ENCODE data around the gene INVS.

DNA sequence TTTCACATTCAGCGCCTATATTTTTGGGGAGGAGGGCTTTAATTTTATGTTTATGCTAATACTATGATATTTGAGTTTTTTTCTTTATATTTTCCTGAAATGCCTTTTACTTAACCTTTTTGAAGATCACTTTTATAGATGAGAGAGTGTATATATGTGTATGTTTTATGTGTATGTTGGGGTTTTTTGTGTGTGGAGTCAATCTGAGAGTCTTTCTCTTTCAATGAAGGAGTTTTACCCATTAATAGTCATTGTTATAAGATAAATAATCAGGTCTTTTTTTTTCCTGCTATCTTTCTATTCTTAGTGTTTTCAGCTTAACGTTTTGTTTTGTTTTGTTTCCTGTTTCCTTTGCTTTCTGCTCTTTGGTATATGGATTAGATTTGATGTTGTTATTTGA, 141.5 kb downstream of the INVS start:
- TF ChIP-seq, protein P1, sequence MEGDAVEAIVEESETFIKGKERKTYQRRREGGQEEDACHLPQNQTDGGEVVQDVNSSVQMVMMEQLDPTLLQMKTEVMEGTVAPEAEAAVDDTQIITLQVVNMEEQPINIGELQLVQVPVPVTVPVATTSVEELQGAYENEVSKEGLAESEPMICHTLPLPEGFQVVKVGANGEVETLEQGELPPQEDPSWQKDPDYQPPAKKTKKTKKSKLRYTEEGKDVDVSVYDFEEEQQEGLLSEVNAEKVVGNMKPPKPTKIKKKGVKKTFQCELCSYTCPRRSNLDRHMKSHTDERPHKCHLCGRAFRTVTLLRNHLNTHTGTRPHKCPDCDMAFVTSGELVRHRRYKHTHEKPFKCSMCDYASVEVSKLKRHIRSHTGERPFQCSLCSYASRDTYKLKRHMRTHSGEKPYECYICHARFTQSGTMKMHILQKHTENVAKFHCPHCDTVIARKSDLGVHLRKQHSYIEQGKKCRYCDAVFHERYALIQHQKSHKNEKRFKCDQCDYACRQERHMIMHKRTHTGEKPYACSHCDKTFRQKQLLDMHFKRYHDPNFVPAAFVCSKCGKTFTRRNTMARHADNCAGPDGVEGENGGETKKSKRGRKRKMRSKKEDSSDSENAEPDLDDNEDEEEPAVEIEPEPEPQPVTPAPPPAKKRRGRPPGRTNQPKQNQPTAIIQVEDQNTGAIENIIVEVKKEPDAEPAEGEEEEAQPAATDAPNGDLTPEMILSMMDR (IDR thresholded peaks at IDR 0.05; ENCODE audit: low read length) = no peak
- no peak for TF ChIP-seq EZH2 (IDR thresholded peaks at IDR 0.05; ENCODE audit: borderline replicate concordance, low read length)

Measured in OCI-LY1 (cell line).